Natural killer cell treated with Interleukin-12 subunit alpha and Interleukin-12 subunit beta and Interleukin-15 and Interleukin-18, amount 100 ng/mL, for 72 hours (primary cell): ENCODE data around the gene TLR1. TPM values are rescaled to one million over a fixed set of nuclear protein-coding genes. Genes with fewer than 3 reads are reported as not detected.

ENCODE experiments used
- ATAC-seq, 2 donors: fragments of 150-1000 bp; cut with Tn5 transposase in 1 of 2; sonication (Bioruptor Pico), chemical (Tn5 transposase) in 1 of 2; 2 replicates each; pipeline ENCODE4 v1.10.0; 2021
- DNase-seq: peaks from one replicate; pipeline ENCODE4 v3.0.0; 2022; ENCODE audit warnings: low spot score
- H3K27ac Mint-ChIP-seq, 2 donors: 1 replicate in 1 of 2; 2 replicates in 1 of 2; pipeline ENCODE4 v1.8.0; 2022; ENCODE audit warnings: mixed read lengths in 2 of 2, mild to moderate bottlenecking in 1 of 2, moderate library complexity in 1 of 2
- H3K27me3 Mint-ChIP-seq, 2 donors: 1 replicate in 1 of 2; 2 replicates in 1 of 2; pipeline ENCODE4 v1.8.0; 2022; ENCODE audit warnings: mixed read lengths in 2 of 2
- H3K36me3 Mint-ChIP-seq: one replicate; pipeline ENCODE4 v1.8.0; 2022; ENCODE audit warnings: mixed read lengths
- H3K4me1 Mint-ChIP-seq, 2 donors: 1 replicate in 1 of 2; 2 replicates in 1 of 2; pipeline ENCODE4 v1.8.0; 2022; ENCODE audit warnings: low read depth in 2 of 2, mixed read lengths in 2 of 2, mild to moderate bottlenecking in 1 of 2
- H3K4me3 Mint-ChIP-seq: one replicate; pipeline ENCODE4 v1.8.0; 2022; ENCODE audit warnings: mixed read lengths
- H3K9me3 Mint-ChIP-seq: 2 replicates; pipeline ENCODE4 v1.8.0; 2022; ENCODE audit warnings: mixed read lengths
- total RNA-seq, 2 donors: library from RNA; stranded (reverse); gene quantifications; one replicate each; pipeline ENCODE4 v1.2.3, GENCODE V29; 2022

Gene TLR1
- total RNA-seq, 2 donors from 2014 or later = 12.6 to 15.5 TPM

DNA sequence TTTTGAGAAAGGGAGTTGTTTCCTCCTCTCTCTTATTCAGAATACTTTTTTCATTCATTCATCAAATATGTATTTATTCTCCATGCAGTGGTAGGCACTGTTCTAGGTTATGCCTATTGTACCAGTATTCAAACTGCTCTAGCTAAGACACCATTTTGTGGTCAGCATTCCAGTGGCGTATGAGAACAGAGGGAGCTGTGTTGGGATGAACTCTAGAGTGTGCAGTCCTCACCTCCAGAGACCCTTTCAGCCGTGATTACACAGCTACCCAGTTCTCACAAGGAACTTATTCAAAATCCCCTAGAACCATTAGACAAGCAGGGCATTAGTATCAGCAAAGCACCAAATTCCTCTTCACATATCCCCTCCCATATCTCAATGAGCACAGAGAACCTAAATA, 4.2 kb downstream of the TLR1 start:
- DNase-seq (no peak), ATAC-seq (no peak)
- peaks cover 28 to 32% of the 10 kb centered on the region in 2 donors for H3K4me1 Mint-ChIP-seq
- peaks cover 70% of the 10 kb centered on the region for H3K36me3 Mint-ChIP-seq
- no peak overlapping the region for H3K4me3 Mint-ChIP-seq
- H3K9me3 Mint-ChIP-seq = peaks cover 16% of the 10 kb centered on the region
- no peaks in the 10 kb centered on the region for H3K27me3 Mint-ChIP-seq
- no peak overlapping the region for H3K27ac Mint-ChIP-seq

DNA sequence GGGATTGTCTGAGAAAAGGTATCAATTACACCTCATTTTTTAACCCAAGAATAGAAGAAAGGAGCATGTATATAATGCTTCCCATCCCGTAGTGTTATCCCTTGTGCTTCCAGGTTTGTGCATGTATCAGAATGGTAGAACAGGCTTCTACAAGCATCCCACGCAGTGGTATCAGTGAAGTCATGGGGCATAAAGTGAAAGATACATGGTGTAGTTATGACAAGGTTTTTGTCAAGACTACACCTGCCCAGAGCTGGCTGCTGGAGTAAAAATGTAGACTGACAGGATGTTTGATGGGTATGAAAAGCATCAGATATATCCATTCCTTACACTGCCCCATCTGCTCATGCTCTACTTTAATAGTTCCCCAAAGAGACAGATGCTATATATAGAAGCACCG, 9.5 kb downstream of the TLR1 start:
- no peak for ATAC-seq

DNA sequence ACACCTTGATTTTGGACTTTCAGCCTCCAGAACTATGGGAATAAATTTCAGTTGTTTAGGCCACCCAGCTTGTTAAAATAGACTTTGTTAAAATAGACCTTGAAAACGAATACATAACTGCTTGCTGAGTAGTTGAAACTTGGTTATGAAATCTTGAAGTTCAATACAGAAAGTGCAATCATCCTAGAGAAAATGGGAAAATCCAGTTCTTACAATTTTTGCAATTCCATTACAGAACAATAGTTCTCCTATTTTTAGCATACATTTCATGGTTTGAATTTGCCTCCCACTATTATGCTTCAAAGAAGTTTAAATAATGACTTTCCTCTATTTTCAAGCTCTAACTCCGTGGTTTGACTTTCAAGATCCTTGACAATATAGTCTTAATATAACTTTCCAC, 10.5 kb downstream of the TLR1 start:
- DNase-seq = no peak
- Mint-ChIP-seq H3K4me1 (peaks cover 12 to 13% of the 10 kb centered on the region in 2 donors), H3K9me3 (peaks cover 22% of the 10 kb centered on the region), H3K27ac (no peak overlapping the region), H3K36me3 (peaks cover 63% of the 10 kb centered on the region), H3K4me3 (no peak overlapping the region), H3K27me3 (no peaks in the 10 kb centered on the region)
- ATAC-seq = no peak

More for the DNA sequence above, 9.5 kb downstream of the TLR1 start:
- peaks cover 13 to 16% of the 10 kb centered on the region in 2 donors for H3K4me1 Mint-ChIP-seq
- DNase-seq = no peak
- H3K27me3 Mint-ChIP-seq = no peaks in the 10 kb centered on the region
- no peak overlapping the region for H3K4me3 Mint-ChIP-seq
- peaks cover 25% of the 10 kb centered on the region for H3K9me3 Mint-ChIP-seq
- H3K36me3 Mint-ChIP-seq = peaks cover 69% of the 10 kb centered on the region
- H3K27ac Mint-ChIP-seq = no peak overlapping the region

DNA sequence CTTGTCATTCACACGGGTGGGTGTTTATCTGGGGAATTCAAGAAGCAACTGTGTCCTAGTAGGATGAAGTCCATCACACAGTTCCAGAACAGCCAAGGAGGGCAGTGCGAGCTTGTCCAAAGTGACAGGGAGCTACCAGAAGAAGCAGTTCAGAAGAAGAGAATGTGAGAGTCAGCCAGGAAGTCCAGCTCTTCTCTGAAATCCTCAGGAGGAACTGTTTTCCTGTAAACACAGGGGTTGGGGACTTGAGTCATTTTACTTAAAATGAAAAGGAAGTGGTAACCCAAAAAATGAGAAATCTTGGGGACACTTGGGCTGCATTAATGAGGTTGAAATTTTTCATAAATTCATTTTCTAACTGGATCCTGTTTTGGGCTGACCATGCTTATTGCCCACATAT, 13.6 kb downstream of the TLR1 start:
- peaks cover 33% of the 10 kb centered on the region for H3K36me3 Mint-ChIP-seq
- peaks cover 15 to 17% of the 10 kb centered on the region in 2 donors for H3K4me1 Mint-ChIP-seq
- peaks cover 17% of the 10 kb centered on the region for H3K9me3 Mint-ChIP-seq
- H3K27me3 Mint-ChIP-seq = no peaks in the 10 kb centered on the region
- peak overlapping the region; percentile 72 for H3K4me3 Mint-ChIP-seq
- H3K27ac Mint-ChIP-seq = peak overlapping the region; percentile 76 to 88
- DNase-seq (no peak), ATAC-seq (peak; percentile 68 to 73)

DNA sequence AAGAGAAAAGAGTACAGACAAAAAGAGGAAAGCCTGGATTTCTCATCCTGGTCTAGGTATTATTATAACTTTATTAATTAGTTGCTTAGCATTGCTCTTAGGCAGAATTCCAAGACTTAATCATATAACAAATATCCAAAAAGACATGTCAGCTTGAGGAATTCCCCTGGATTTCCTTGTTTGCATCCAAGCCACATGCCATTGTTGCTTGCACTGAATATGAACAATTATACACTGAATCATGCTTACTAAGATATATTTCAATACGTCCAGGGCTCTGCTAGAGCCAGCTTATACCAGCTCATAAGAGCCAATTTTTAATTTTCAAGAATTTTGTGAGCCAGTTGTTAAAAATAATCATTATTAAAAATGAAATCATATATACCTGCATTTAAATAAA, 16.3 kb downstream of the TLR1 start:
- ATAC-seq (no peak), DNase-seq (no peak)
- peaks cover 19% of the 10 kb centered on the region for H3K36me3 Mint-ChIP-seq
- H3K27ac Mint-ChIP-seq = peak overlapping the region in 1 of 2 donors; percentile 77
- peaks cover 9% of the 10 kb centered on the region for H3K9me3 Mint-ChIP-seq
- H3K27me3 Mint-ChIP-seq = no peaks in the 10 kb centered on the region
- H3K4me3 Mint-ChIP-seq = no peak overlapping the region
- peaks cover 21 to 23% of the 10 kb centered on the region in 2 donors for H3K4me1 Mint-ChIP-seq

DNA sequence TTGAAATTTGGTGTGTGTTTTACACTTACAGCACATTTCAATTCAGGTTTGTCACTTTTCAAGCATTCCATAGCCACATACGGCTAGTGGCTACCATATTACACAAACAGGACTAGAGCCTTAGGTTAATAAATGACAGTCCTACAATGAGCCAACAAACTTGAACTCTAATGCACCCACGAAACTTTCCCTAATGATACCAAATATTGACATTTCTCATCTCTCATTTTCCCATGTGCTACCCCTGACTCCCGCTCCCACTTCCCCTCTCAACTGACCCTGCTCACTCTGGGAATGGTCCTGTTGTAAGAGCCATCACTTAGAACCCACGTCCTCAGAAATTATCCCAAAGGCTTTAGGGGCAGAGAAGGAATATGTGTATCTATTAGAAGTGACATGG, 16.9 kb downstream of the TLR1 start:
- peaks cover 23 to 26% of the 10 kb centered on the region in 2 donors for H3K4me1 Mint-ChIP-seq
- no peak for ATAC-seq
- peak overlapping the region in 1 of 2 donors; percentile 77 for H3K27ac Mint-ChIP-seq
- peaks cover 1 to 4% of the 10 kb centered on the region in 2 donors for H3K27me3 Mint-ChIP-seq
- H3K36me3 Mint-ChIP-seq = peaks cover 18% of the 10 kb centered on the region
- peaks cover 9% of the 10 kb centered on the region for H3K9me3 Mint-ChIP-seq
- no peak overlapping the region for H3K4me3 Mint-ChIP-seq
- no peak for DNase-seq

DNA sequence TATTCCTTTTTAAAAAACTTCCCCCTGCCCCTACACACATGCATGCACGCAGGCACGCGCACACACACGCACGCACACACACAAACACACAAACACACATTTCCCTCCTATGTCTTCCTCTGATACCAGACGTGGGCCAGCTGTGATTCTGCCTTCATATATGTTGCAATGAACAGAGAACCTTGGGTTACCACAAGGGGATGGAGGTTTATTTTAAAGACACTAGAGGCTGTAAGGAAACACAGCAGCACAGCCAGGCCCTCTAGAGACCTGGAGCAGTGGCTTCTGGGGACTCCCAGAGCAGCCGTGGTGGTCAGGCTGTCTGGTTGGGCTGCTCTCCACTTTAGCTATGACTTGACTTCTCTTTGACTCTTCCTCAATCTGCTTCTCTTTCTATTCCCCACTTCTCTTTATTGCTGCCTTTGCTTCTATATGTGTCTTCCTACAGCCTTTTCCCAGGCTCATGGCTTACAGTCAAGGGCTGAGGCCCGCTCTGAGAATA, 18.6 kb downstream of the TLR1 start:
- Mint-ChIP-seq H3K4me1 (peaks cover 18 to 21% of the 10 kb centered on the region in 2 donors), H3K27me3 (peaks cover 2 to 6% of the 10 kb centered on the region in 2 donors), H3K27ac (peak overlapping the region in 1 of 2 donors; percentile 21), H3K36me3 (peaks cover 12% of the 10 kb centered on the region), H3K9me3 (peaks cover 5% of the 10 kb centered on the region), H3K4me3 (peak overlapping the region; percentile 15)
- ATAC-seq (peak; percentile 67 to 76), DNase-seq (no peak)

DNA sequence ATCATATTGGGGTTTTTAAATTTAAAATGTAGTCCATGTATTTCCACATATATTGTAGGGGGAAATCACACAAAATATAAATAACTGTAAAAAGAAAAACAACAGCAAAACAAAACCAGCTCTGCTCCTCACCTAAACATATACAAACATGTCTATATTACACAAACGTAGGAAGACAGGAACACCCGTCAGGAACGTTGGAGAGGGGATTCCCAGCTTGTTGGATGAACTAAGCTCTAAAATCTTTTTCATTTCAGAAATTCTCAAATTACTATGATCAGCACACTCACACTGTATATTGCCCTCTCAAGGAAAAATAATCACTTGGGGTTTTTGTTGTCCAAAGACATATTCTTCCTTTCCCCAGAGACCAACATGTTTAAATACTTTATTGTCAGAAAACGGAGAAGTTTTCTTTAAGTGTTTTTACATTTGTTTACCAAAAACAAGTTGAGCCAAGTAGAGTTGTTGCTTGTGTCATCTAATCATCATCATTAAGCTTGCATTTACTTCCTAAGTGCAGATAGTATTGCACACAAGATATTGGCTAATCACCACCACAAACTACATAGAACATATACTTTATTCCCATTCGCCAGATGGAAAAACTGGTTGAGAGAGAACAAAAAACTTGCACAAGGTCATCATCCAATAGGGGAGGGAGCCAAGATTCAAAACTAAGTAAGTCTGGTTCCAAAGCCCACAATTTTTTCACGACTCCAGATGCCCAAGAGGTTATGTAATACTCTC, 19.4 kb downstream of the TLR1 start:
- ATAC-seq = no peak
- Mint-ChIP-seq H3K9me3 (peaks cover 3% of the 10 kb centered on the region), H3K27ac (no peak overlapping the region)

DNA sequence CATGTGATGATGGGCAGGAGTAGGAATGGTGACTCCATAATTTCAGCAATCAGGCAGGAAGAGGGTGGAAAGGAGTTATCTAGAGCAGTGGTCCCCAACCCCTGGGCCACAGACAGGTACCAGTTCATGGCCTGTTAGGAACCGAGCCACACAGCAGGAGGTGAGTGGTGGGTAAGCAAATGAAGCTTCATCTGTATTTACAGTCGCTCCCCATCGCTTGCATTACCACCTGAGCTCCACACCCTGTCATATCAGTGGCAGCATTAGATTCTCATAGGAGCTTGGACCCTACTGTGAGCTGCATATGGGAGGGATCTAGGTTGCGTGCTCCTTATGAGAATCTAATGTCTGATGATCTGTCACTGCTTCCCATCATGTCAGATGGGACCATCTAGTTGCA, 20.4 kb downstream of the TLR1 start:
- no peak overlapping the region for H3K4me3 Mint-ChIP-seq
- H3K4me1 Mint-ChIP-seq = peaks cover 15 to 17% of the 10 kb centered on the region in 2 donors
- no peaks in the 10 kb centered on the region for H3K9me3 Mint-ChIP-seq
- no peak for DNase-seq
- no peak for ATAC-seq
- peaks cover 2 to 6% of the 10 kb centered on the region in 2 donors for H3K27me3 Mint-ChIP-seq
- H3K27ac Mint-ChIP-seq = peak overlapping the region in 1 of 2 donors; percentile 1
- H3K36me3 Mint-ChIP-seq = no peaks in the 10 kb centered on the region

More for the DNA sequence above, 19.4 kb downstream of the TLR1 start:
- Mint-ChIP-seq H3K36me3 (peaks cover 6% of the 10 kb centered on the region), H3K4me3 (no peak overlapping the region), H3K4me1 (peaks cover 15 to 17% of the 10 kb centered on the region in 2 donors), H3K27me3 (peaks cover 2 to 6% of the 10 kb centered on the region in 2 donors)
- DNase-seq = no peak

DNA sequence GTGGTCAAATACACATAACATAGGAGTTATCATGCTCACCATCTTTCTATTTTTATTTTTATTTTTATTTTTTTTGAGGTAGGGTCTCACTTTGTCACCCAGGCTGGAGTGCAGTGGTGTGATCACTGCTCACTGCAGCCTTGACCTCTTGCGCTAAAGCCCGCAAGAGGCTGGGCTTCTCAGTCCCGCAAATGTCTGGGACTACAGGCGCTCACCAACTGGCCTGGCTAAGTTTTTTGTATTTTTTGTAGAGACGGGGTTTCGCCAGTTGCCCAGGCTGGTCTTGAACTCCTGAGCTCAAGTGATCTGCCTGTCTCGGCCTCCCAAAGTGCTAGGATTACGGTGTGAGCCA, 21.5 kb downstream of the TLR1 start:
- no peak overlapping the region for H3K4me3 Mint-ChIP-seq
- peaks cover 2 to 6% of the 10 kb centered on the region in 2 donors for H3K27me3 Mint-ChIP-seq

DNA sequence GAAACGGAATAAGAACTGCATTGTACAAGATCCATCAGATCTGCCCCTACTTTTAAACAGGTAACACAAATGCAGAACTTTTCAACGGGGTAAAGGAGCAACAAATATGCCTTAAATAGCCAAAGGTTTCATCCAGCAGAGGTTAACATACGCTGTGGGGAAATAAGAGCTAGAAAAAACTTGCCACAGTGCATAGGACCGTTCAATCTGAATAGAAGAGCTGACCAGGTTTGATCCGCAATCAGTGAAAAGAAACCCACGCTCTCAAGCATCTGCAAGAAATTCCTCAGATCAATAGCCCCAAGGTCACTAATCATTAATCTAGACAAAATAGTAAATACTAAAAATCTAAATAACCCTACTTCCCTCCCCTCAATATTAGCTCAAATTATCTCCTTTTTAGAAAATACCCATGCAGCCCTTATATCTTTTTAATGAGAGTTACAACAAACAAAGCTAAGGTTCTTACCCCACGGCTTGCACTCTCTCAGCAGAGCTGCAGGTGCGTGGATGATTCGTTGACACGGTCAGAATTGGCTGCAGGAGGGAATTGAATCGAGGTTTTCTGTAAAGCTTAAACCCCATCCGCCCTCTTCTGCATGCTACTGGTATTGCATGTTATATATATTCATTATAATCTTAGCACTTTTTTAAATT, 22.0 kb downstream of the TLR1 start, which contains the start of gene TLR10:
Gene TLR10 (minus strand): TSS at position 539 of the 657 bp plus-strand sequence. CDS start 7,400 bp downstream, outside the sequence.
- Mint-ChIP-seq H3K4me3 (no peak within 1 kb of the TSS), H3K27me3 (peaks cover 2 to 6% of the 10 kb centered on the region in 2 donors)

More for the DNA sequence above, 21.5 kb downstream of the TLR1 start:
- H3K36me3 Mint-ChIP-seq = no peaks in the 10 kb centered on the region
- peak overlapping the region in 1 of 2 donors; percentile 1 for H3K27ac Mint-ChIP-seq
- H3K4me1 Mint-ChIP-seq = peaks cover 15 to 17% of the 10 kb centered on the region in 2 donors
- DNase-seq (no peak), ATAC-seq (no peak)
- no peaks in the 10 kb centered on the region for H3K9me3 Mint-ChIP-seq

DNA sequence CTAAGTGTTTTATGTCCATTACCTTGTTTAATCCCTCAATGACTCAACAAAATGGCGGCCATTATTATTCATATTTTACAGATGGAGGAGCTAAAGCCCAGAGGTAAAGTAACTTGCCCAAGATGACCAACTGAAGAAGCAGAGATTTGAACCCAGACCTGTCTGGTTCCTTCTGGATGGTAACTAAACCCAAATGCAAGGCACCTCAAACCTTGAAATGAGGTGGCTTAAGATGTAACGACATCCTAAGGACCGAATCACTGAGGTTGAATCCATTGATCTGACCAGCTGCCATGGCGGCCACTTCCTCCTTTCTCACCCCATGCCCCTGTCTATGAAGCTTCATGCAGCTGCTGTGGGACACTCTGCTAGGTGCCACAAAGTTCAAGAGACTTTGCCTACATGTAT, 22.7 kb downstream of the TLR1 start:
- no peak overlapping the region for H3K27ac Mint-ChIP-seq
- peaks cover 15 to 17% of the 10 kb centered on the region in 2 donors for H3K4me1 Mint-ChIP-seq
- ATAC-seq (no peak), DNase-seq (no peak)
- no peaks in the 10 kb centered on the region for H3K9me3 Mint-ChIP-seq
- peaks cover 6% of the 10 kb centered on the region in 2 donors for H3K27me3 Mint-ChIP-seq
- H3K4me3 Mint-ChIP-seq = no peak overlapping the region
- no peaks in the 10 kb centered on the region for H3K36me3 Mint-ChIP-seq

More for the DNA sequence above, 22.0 kb downstream of the TLR1 start, which contains the start of gene TLR10:
- no peak for ATAC-seq
- H3K27ac Mint-ChIP-seq = peak within 1 kb of the TSS in 1 of 2 donors; percentile 1
- H3K9me3 Mint-ChIP-seq = no peaks in the 10 kb centered on the region
- H3K36me3 Mint-ChIP-seq = no peaks in the 10 kb centered on the region
- no peak for DNase-seq
- H3K4me1 Mint-ChIP-seq = peaks cover 15 to 17% of the 10 kb centered on the region in 2 donors

DNA sequence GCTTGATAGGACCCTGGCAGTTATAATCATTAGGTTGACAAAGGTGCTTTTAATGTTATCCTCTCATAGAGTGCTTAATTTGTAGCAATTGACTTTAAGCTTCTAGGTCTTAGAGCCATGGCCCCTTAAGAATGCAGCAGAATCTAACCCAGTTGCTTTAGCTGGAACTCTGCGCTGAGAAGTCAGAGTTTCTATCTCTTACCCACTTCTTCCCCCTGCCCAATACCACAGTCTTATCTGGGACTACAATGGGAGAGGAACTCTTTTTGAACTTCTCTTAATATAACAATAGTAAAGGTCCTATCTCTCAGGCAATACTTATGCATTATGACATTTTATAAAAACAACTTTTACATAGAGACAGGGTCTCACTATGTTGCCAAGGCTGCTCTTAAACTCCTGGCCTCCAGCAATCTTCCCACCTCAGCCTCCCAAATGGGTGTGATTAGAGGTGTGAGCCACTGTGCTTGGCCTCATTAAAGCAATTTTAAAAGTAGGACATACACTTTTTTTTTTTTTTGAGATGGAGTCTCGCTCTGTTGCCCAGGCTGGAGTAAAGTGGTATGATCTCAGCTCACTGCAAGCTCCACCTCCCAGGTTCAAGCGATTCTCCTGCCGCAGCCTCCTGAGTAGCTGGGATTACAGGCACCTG, 23.6 kb downstream of the TLR1 start:
- Mint-ChIP-seq H3K9me3 (no peaks in the 10 kb centered on the region), H3K4me3 (no peak overlapping the region), H3K27me3 (peaks cover 6 to 7% of the 10 kb centered on the region in 2 donors), H3K36me3 (no peaks in the 10 kb centered on the region), H3K27ac (no peak overlapping the region), H3K4me1 (peaks cover 11 to 13% of the 10 kb centered on the region in 2 donors)
- ATAC-seq (no peak), DNase-seq (no peak)
